DND-41 (cell line): ENCODE data around the gene DNAH3.

ENCODE experiments used
- ATAC-seq: fragments of 200-7000 bp; cut with Tn5 transposase; 3 replicates; pipeline ENCODE4 v1.9.1; 2021; ENCODE audit warnings: low read depth; ENCODE audit not compliant: insufficient read depth
- DNase-seq: peaks from one replicate; pipeline ENCODE4 v3.0.0-alpha.2; 2020
- H2AFZ ChIP-seq: 2 replicates; pipeline ENCODE4 v1.6.0; 2012; ENCODE audit warnings: low read depth, low read length
- H3K27ac ChIP-seq: 2 replicates; pipeline ENCODE4 v1.5.1; 2012; ENCODE audit warnings: low read length, inconsistent platforms
- H3K27me3 ChIP-seq: fragments of 200-600 bp; sonication (generic); 2 replicates; pipeline ENCODE4 v1.6.0; 2012; ENCODE audit warnings: low read length, mild to moderate bottlenecking, inconsistent platforms; ENCODE audit not compliant: insufficient read depth, poor library complexity
- H3K36me3 ChIP-seq: 2 replicates; pipeline ENCODE4 v1.5.1; 2012; ENCODE audit warnings: low read length, inconsistent platforms; ENCODE audit not compliant: insufficient read depth
- H3K4me1 ChIP-seq: 2 replicates; pipeline ENCODE4 v1.5.1; 2012; ENCODE audit warnings: mild to moderate bottlenecking, low read length; ENCODE audit not compliant: insufficient read depth
- H3K4me2 ChIP-seq: 2 replicates; pipeline ENCODE4 v1.6.0; 2012; ENCODE audit warnings: mild to moderate bottlenecking, moderate library complexity, low read length, inconsistent platforms; ENCODE audit not compliant: insufficient read depth
- H3K4me3 ChIP-seq, 2 experiments: fragments of 200-600 bp in 1 of 2; shearing (Covaris generic) in 1 of 2; 2 replicates each; pipeline ENCODE4 v1.5.1; 2012 to 2016; ENCODE audit warnings: inconsistent platforms in 2 of 2, low read length in 2 of 2, mild to moderate bottlenecking in 2 of 2, low read depth in 1 of 2, moderate library complexity in 1 of 2
- H3K79me2 ChIP-seq: 2 replicates; pipeline ENCODE4 v1.6.0; 2012; ENCODE audit warnings: low read length, inconsistent platforms; ENCODE audit not compliant: insufficient read depth
- H3K9ac ChIP-seq: 2 replicates; pipeline ENCODE4 v1.6.0; 2012; ENCODE audit warnings: low read depth, mild to moderate bottlenecking, inconsistent platforms, low read length, moderate library complexity
- H3K9me3 ChIP-seq: 2 replicates; pipeline ENCODE4 v1.5.1; 2012; ENCODE audit warnings: low read length, moderate library complexity, mild to moderate bottlenecking, inconsistent platforms; ENCODE audit not compliant: insufficient read depth, severe bottlenecking
- H4K20me1 ChIP-seq: 2 replicates; pipeline ENCODE4 v1.6.0; 2012; ENCODE audit warnings: low read length; ENCODE audit not compliant: insufficient read depth
- EZH2 ChIP-seq: IDR thresholded peaks from 3 replicates; pipeline ENCODE4 v1.6.1; 2012; ENCODE audit warnings: borderline replicate concordance, low read depth, mild to moderate bottlenecking, moderate library complexity, low read length, inconsistent platforms; ENCODE audit not compliant: severe bottlenecking
- TF ChIP-seq, protein P1 (sequence below): IDR thresholded peaks from 2 replicates; pipeline ENCODE4 v1.5.1; 2012; ENCODE audit warnings: borderline replicate concordance, low read length, moderate library complexity, mild to moderate bottlenecking; ENCODE audit not compliant: poor library complexity, severe bottlenecking; ENCODE audit errors: extremely low read depth

Gene DNAH3

DNA sequence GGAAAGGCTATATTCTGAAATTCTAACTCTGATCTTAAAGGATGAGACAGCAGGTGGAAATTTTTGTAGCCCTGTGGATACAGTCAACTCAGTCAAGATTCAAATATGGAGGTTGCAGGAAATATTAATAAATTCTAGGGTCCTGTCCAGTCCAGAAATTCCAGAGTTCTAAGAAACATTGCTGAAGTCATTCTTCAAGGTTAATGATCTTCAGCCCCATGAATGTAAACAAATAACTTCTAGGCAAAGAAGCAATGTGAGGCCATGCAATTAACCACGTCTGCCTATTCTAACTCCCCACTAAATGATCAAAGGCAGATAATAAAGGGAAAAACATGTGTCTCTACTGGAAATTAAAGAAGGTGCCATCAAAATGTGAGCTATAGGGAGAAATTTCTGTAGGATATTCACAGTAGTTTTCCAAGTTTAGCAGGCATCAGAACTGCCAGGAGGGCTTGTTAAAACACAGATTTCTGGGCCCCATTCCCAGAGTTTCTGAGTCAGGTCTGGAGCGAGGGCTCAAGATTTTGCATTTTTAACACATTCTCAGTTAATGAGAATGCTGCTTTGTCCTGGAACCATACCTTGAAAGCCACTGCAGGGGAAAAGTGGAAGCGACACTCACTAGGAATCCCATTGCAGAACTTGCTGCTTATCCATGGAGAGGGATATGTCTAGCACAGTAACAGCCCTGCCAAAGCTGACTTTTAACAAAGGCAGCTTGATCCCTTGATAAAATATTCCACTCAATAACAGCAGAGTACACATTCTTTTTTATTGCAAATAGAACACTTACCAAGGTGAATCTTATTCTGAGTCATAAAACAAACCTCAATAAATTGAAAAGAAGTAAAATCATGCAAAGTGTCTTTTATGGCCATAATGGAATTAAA lies 61.8 kb downstream of the DNAH3 start:
- DNase-seq (no peak), ATAC-seq (no peak)
- Histone ChIP-seq H3K9me3 (no peaks in the 10 kb centered on the region), H3K4me2 (no peak overlapping the region), H3K27ac (no peak overlapping the region), H3K9ac (no peak overlapping the region), H3K4me3 (no peak overlapping the region), H4K20me1 (no peaks in the 10 kb centered on the region), H3K27me3 (peaks cover 6% of the 10 kb centered on the region), H3K4me1 (no peaks in the 10 kb centered on the region), H3K36me3 (no peaks in the 10 kb centered on the region), H2AFZ (no peak overlapping the region), H3K79me2 (no peaks in the 10 kb centered on the region)
- TF ChIP-seq EZH2 = no peak
- TF ChIP-seq, protein P1, sequence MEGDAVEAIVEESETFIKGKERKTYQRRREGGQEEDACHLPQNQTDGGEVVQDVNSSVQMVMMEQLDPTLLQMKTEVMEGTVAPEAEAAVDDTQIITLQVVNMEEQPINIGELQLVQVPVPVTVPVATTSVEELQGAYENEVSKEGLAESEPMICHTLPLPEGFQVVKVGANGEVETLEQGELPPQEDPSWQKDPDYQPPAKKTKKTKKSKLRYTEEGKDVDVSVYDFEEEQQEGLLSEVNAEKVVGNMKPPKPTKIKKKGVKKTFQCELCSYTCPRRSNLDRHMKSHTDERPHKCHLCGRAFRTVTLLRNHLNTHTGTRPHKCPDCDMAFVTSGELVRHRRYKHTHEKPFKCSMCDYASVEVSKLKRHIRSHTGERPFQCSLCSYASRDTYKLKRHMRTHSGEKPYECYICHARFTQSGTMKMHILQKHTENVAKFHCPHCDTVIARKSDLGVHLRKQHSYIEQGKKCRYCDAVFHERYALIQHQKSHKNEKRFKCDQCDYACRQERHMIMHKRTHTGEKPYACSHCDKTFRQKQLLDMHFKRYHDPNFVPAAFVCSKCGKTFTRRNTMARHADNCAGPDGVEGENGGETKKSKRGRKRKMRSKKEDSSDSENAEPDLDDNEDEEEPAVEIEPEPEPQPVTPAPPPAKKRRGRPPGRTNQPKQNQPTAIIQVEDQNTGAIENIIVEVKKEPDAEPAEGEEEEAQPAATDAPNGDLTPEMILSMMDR = no peak

- no peaks in the 10 kb centered on the region for H3K79me2 ChIP-seq
- H3K9ac ChIP-seq = no peak overlapping the region
Measured at GRCh38 chr16:21088143-21088542, 62.5 kb downstream of the DNAH3 start.

GRCh38 chr16:21084631-21085225 lies 65.9 kb downstream of the DNAH3 start:
- no peak overlapping the region for H3K27ac ChIP-seq
- H3K4me1 ChIP-seq = no peaks in the 10 kb centered on the region
- no peak overlapping the region for H2AFZ ChIP-seq
- H4K20me1 ChIP-seq = no peaks in the 10 kb centered on the region
- no peak overlapping the region for H3K9ac ChIP-seq
- H3K36me3 ChIP-seq = no peaks in the 10 kb centered on the region
- no peaks in the 10 kb centered on the region for H3K79me2 ChIP-seq
- no peaks in the 10 kb centered on the region for H3K9me3 ChIP-seq
- DNase-seq (no peak), ATAC-seq (no peak)
- no peak overlapping the region for H3K4me2 ChIP-seq
- H3K27me3 ChIP-seq = peaks cover 6% of the 10 kb centered on the region
- no peak overlapping the region for H3K4me3 ChIP-seq
- TF ChIP-seq, protein P1 = no peak
- TF ChIP-seq EZH2 = no peak

More at GRCh38 chr16:21088143-21088542, 62.5 kb downstream of the DNAH3 start:
- Histone ChIP-seq H3K4me3 (no peak overlapping the region), H4K20me1 (no peaks in the 10 kb centered on the region), H3K4me1 (no peaks in the 10 kb centered on the region), H3K9me3 (no peaks in the 10 kb centered on the region), H3K4me2 (no peak overlapping the region), H2AFZ (no peak overlapping the region), H3K27me3 (peaks cover 6% of the 10 kb centered on the region), H3K27ac (no peak overlapping the region), H3K36me3 (no peaks in the 10 kb centered on the region)
- TF ChIP-seq, protein P1 = no peak
- no peak for TF ChIP-seq EZH2
- DNase-seq = no peak
- ATAC-seq = no peak
